AG04450 (cell line): Measurements from ENCODE around the gene ATP1A1. TPM values are rescaled to one million over a fixed set of nuclear protein-coding genes. Genes with fewer than 3 reads are reported as not detected.

Source experiments
- CTCF ChIA-PET: fragments of 300-600, 350-600 bp; formaldehyde crosslinking; extraction: SDS; loops from one replicate; lab custom pipeline; 2022; ENCODE audit warnings: antibody characterized with exemption, inconsistent platforms; lab: Charles Lee
- POLR2A ChIA-PET: fragments of 350-600 bp; formaldehyde crosslinking; extraction: SDS; loops from one replicate; lab custom pipeline; 2021; ENCODE audit warnings: antibody characterized with exemption, inconsistent platforms; lab: Yijun Ruan, JAX
- DNase-seq: peaks from one replicate; pipeline ENCODE4 v3.0.0-alpha.2; 2011; ENCODE audit warnings: low read depth, low spot score
- H3K27ac ChIP-seq: one replicate; pipeline ENCODE4 v1.5.1; 2012; ENCODE audit warnings: low read depth, low read length, control low read depth
- H3K27me3 ChIP-seq: one replicate; pipeline ENCODE4 v1.6.0; 2012; ENCODE audit warnings: low read length; ENCODE audit not compliant: control insufficient read depth, insufficient read depth
- H3K4me3 ChIP-seq: 2 replicates; pipeline ENCODE4 v1.5.1; 2011; ENCODE audit warnings: mild to moderate bottlenecking, low read depth, low read length, control low read depth
- H3K9me3 ChIP-seq: 2 replicates; pipeline ENCODE4 v1.5.1; 2012; ENCODE audit warnings: low read length; ENCODE audit not compliant: control insufficient read depth, insufficient read depth
- CTCF ChIP-seq: IDR thresholded peaks from 2 replicates; pipeline ENCODE4 v1.5.1; 2011; ENCODE audit warnings: low read depth, low read length, control low read depth, inconsistent platforms
- polyA plus RNA-seq: library from polyadenylated mRNA; depleted of rRNA; stranded (reverse); fragments of >200 nt; gene quantifications from 2 replicates; pipeline ENCODE4 v1.2.3, GENCODE V29; 2011

ATP1A1 gene
- polyA plus RNA-seq, 1 experiment, result 194 TPM

GRCh38 chr1:116405241-116406135 lies 32.4 kb downstream of the ATP1A1 start:
- ChIA-PET CTCF (interaction anchor here (1.2 kb wide), 1 partner anchor 80 kb away, joined by 3 read pairs; no protein-coding TSS in a partner anchor), POLR2A (interaction anchor here (1.0 kb wide), 1 partner anchor 13 kb away, joined by 3 read pairs; no protein-coding TSS in a partner anchor)
- no peak for DNase-seq
- H3K9me3 ChIP-seq, result no peaks in the 10 kb centered on the region
- TF ChIP-seq CTCF, result no peak
- H3K27me3 ChIP-seq, result no peaks in the 10 kb centered on the region
- no peak overlapping the region for H3K4me3 ChIP-seq
- H3K27ac ChIP-seq, result no peak overlapping the region

- POLR2A ChIA-PET, result interaction anchor here (1.0 kb wide), 1 partner anchor 11 kb away, joined by 3 read pairs; no protein-coding TSS in a partner anchor
- no peaks in the 10 kb centered on the region for H3K9me3 ChIP-seq
- no peak for DNase-seq
Measured at GRCh38 chr1:116407033-116407432, 34.0 kb downstream of the ATP1A1 start.

GRCh38 chr1:116408193-116408592 lies 35.1 kb downstream of the ATP1A1 start:
- Histone ChIP-seq H3K27me3 (no peaks in the 10 kb centered on the region), H3K27ac (no peak overlapping the region), H3K4me3 (no peak overlapping the region), H3K9me3 (no peaks in the 10 kb centered on the region)
- POLR2A ChIA-PET, result no interaction called here
- no peak for DNase-seq
- CTCF ChIA-PET, result no interaction called here
- no peak for TF ChIP-seq CTCF

More at GRCh38 chr1:116407033-116407432, 34.0 kb downstream of the ATP1A1 start:
- TF ChIP-seq CTCF, result no peak
- Histone ChIP-seq H3K4me3 (no peak overlapping the region), H3K27ac (no peak overlapping the region), H3K27me3 (no peaks in the 10 kb centered on the region)
- CTCF ChIA-PET, result no interaction called here

GRCh38 chr1:116408803-116409720 lies 36.0 kb downstream of the ATP1A1 start:
- no peak for TF ChIP-seq CTCF
- H3K27me3 ChIP-seq, result no peaks in the 10 kb centered on the region
- H3K9me3 ChIP-seq, result no peaks in the 10 kb centered on the region
- CTCF ChIA-PET, result no interaction called here
- POLR2A ChIA-PET, result no interaction called here
- no peak for DNase-seq
- H3K4me3 ChIP-seq, result no peak overlapping the region
- H3K27ac ChIP-seq, result no peak overlapping the region
